Endodermal cell (in vitro differentiated cells): Measurements from ENCODE around the gene MAP2K6. TPM values are rescaled to one million over a fixed set of nuclear protein-coding genes. Genes with fewer than 3 reads are reported as not detected.

ENCODE experiments used
- DNase-seq: peaks from one replicate; pipeline ENCODE4 v3.0.0-alpha.2; 2017
- H3K27ac ChIP-seq: 2 replicates; pipeline ENCODE4 v1.5.1; 2013; ENCODE audit warnings: mild to moderate bottlenecking, low read depth, low read length, moderate library complexity
- H3K27me3 ChIP-seq: 2 replicates; pipeline ENCODE4 v1.6.1; 2013; ENCODE audit warnings: mild to moderate bottlenecking, low read length, moderate library complexity; ENCODE audit not compliant: insufficient read depth, control insufficient read depth, poor library complexity, severe bottlenecking
- H3K36me3 ChIP-seq: 2 replicates; pipeline ENCODE4 v1.7.0; 2013; ENCODE audit warnings: mild to moderate bottlenecking, low read length, moderate library complexity; ENCODE audit not compliant: control insufficient read depth, insufficient read depth
- H3K4me1 ChIP-seq: one replicate; pipeline ENCODE4 v1.7.0; 2013; ENCODE audit warnings: low read length; ENCODE audit not compliant: control insufficient read depth, insufficient read depth
- H3K4me3 ChIP-seq: 2 replicates; pipeline ENCODE4 v1.5.1; 2013; ENCODE audit warnings: mild to moderate bottlenecking, low read length, moderate library complexity
- H3K9ac ChIP-seq: 2 replicates; pipeline ENCODE4 v1.6.1; 2013; ENCODE audit warnings: mild to moderate bottlenecking, low read length, moderate library complexity; ENCODE audit not compliant: poor library complexity, severe bottlenecking; ENCODE audit errors: extremely low read depth
- H3K9me3 ChIP-seq: 2 replicates; pipeline ENCODE4 v1.6.1; 2013; ENCODE audit warnings: mild to moderate bottlenecking, low read length, moderate library complexity; ENCODE audit not compliant: control insufficient read depth
- H3K27ac Mint-ChIP-seq: 2 replicates; pipeline ENCODE4 v1.8.0; 2020; ENCODE audit warnings: mixed read lengths
- H3K27me3 Mint-ChIP-seq: 2 replicates; pipeline ENCODE4 v1.8.0; 2021; ENCODE audit warnings: mild to moderate bottlenecking, mixed read lengths; ENCODE audit not compliant: insufficient read depth
- H3K36me3 Mint-ChIP-seq: 2 replicates; pipeline ENCODE4 v1.8.0; 2020; ENCODE audit warnings: low read depth, mixed read lengths
- H3K4me1 Mint-ChIP-seq: 2 replicates; pipeline ENCODE4 v1.8.0; 2020; ENCODE audit warnings: mixed read lengths
- H3K4me3 Mint-ChIP-seq: 2 replicates; pipeline ENCODE4 v1.8.0; 2020; ENCODE audit warnings: mild to moderate bottlenecking, moderate library complexity, mixed read lengths
- H3K9me3 Mint-ChIP-seq: 2 replicates; pipeline ENCODE4 v1.8.0; 2020; ENCODE audit warnings: mild to moderate bottlenecking, mixed read lengths
- CTCF ChIP-seq: fragments of 200-600 bp; sonication (generic); conservative IDR thresholded peaks from 2 replicates; pipeline ENCODE4 v1.5.0; 2021; ENCODE audit warnings: antibody characterized with exemption, mild to moderate bottlenecking
- WGBS, 2 experiments: methylation state at CpG; one replicate each; pipeline versions ENCODE4 v1.1.5 to v1.1.7; 2013; ENCODE audit warnings: missing lambda C conversion rate in 2 of 2, mixed read lengths in 1 of 2; ENCODE audit not compliant: insufficient coverage in 1 of 2, insufficient read length in 1 of 2; 5-methylcytosine and 5-hydroxymethylcytosine counted together
- total RNA-seq, 2 donors: library from RNA; stranded (reverse); fragmentation: NEBNext Ultra II Directional in 1 of 2; extraction: Animal tissue kit (Norgen Biotek cat#: 25700) in 1 of 2; gene quantifications; 2 replicates in 1 of 2; 3 replicates in 1 of 2; pipeline ENCODE4 v1.2.1, GENCODE V29; 2021

The MAP2K6 gene
- total RNA-seq, 2 donors from 2014 or later, result 42.2 to 55.3 TPM

- H3K27ac ChIP-seq, result no peak overlapping the region
- Mint-ChIP-seq H3K4me3 (no peak overlapping the region), H3K4me1 (peaks cover 33% of the 10 kb centered on the region), H3K27me3 (no peaks in the 10 kb centered on the region), H3K36me3 (peaks cover 77% of the 10 kb centered on the region), H3K27ac (peak overlapping the region; percentile 41), H3K9me3 (peaks cover 11% of the 10 kb centered on the region)
- peaks cover 8% of the 10 kb centered on the region for H3K4me1 ChIP-seq
- H3K9me3 ChIP-seq, result peaks cover 12% of the 10 kb centered on the region
- WGBS, 2 experiments, result 94 to 97% methylated on average over 5 of the region's 5 CpGs
- TF ChIP-seq CTCF, result no peak
- peaks cover 27% of the 10 kb centered on the region for H3K36me3 ChIP-seq
- DNase-seq, result no peak
- no peak overlapping the region for H3K4me3 ChIP-seq
- H3K9ac ChIP-seq, result no peak overlapping the region
- no peaks in the 10 kb centered on the region for H3K27me3 ChIP-seq
Measured at GRCh38 chr17:69518951-69519350, 104.5 kb downstream of the MAP2K6 start.

GRCh38 chr17:69523244-69523861, 108.9 kb downstream of the MAP2K6 start:
- peaks cover 81% of the 10 kb centered on the region for H3K36me3 Mint-ChIP-seq
- Histone ChIP-seq H3K27ac (no peak overlapping the region), H3K9ac (no peak overlapping the region), H3K27me3 (no peaks in the 10 kb centered on the region), H3K9me3 (peaks cover 8% of the 10 kb centered on the region), H3K4me3 (no peak overlapping the region), H3K4me1 (peaks cover 3% of the 10 kb centered on the region), H3K36me3 (peaks cover 47% of the 10 kb centered on the region)
- H3K9me3 Mint-ChIP-seq, result peaks cover 6% of the 10 kb centered on the region
- H3K27me3 Mint-ChIP-seq, result no peaks in the 10 kb centered on the region
- DNase-seq, result peak; percentile 79
- WGBS, 2 experiments, result 68 to 71% methylated on average over 6 to 7 of the region's 7 CpGs
- peak; percentile 86 for TF ChIP-seq CTCF
- peaks cover 21% of the 10 kb centered on the region for H3K4me1 Mint-ChIP-seq
- no peak overlapping the region for H3K27ac Mint-ChIP-seq
- no peak overlapping the region for H3K4me3 Mint-ChIP-seq

- H3K9me3 Mint-ChIP-seq, result peaks cover 6% of the 10 kb centered on the region
- WGBS, 2 experiments, result 85 to 100% methylated on average over 1 to 4 of the region's 4 CpGs
- H3K27me3 ChIP-seq, result no peaks in the 10 kb centered on the region
- no peaks in the 10 kb centered on the region for H3K27me3 Mint-ChIP-seq
- TF ChIP-seq CTCF, result no peak
- peaks cover 77% of the 10 kb centered on the region for H3K36me3 Mint-ChIP-seq
- H3K27ac Mint-ChIP-seq, result no peak overlapping the region
- H3K4me1 Mint-ChIP-seq, result peaks cover 6% of the 10 kb centered on the region
- H3K36me3 ChIP-seq, result peaks cover 46% of the 10 kb centered on the region
- no peak overlapping the region for H3K9ac ChIP-seq
- H3K4me3 ChIP-seq, result no peak overlapping the region
- no peak overlapping the region for H3K4me3 Mint-ChIP-seq
- no peak overlapping the region for H3K27ac ChIP-seq
- H3K9me3 ChIP-seq, result peaks cover 8% of the 10 kb centered on the region
- DNase-seq, result no peak
- no peaks in the 10 kb centered on the region for H3K4me1 ChIP-seq
Measured at GRCh38 chr17:69524854-69525253, 110.4 kb downstream of the MAP2K6 start.
